ENCODE measurements around the gene NEUROD2. TPM values are rescaled to one million over a fixed set of nuclear protein-coding genes. Genes with fewer than 3 reads are reported as not detected.
"Not testable (repeated sequence)": the region's sequence is repeated elsewhere in the genome, so short reads cannot be mapped to it uniquely, and the experiment has no call there.

Gene NEUROD2
- total RNA-seq, 2 donors from 2014 or later, result not detected

GRCh38 chr17:39600288-39600996 lies 7.3 kb downstream of the NEUROD2 start:
- H3K4me1 Mint-ChIP-seq, result peaks cover 30% of the 10 kb centered on the region
- peaks cover 8% of the 10 kb centered on the region for H3K36me3 Mint-ChIP-seq (ENCODE audit: low read depth)
- ATAC-seq, result no peak
- no peak for DNase-seq
- H3K9me3 ChIP-seq (ENCODE audit: control insufficient read depth, low read length, poor library complexity, severe bottlenecking), result no peaks in the 10 kb centered on the region
- H3K27ac Mint-ChIP-seq, result no peak overlapping the region
- no peak overlapping the region for H3K4me3 Mint-ChIP-seq
- H3K27me3 Mint-ChIP-seq, result peaks cover 70% of the 10 kb centered on the region

- ATAC-seq (no peak), DNase-seq (no peak)
- Mint-ChIP-seq H3K4me3 (no peak overlapping the region), H3K27ac (no peak overlapping the region), H3K4me1 (peaks cover 26% of the 10 kb centered on the region), H3K27me3 (peaks cover 77% of the 10 kb centered on the region), H3K36me3 (ENCODE audit: low read depth) (peaks cover 12% of the 10 kb centered on the region)
- H3K9me3 ChIP-seq (ENCODE audit: control insufficient read depth, low read length, poor library complexity, severe bottlenecking), result no peaks in the 10 kb centered on the region
These were observed 8.0 kb downstream of the NEUROD2 start for GRCh38 chr17:39599665-39600231.

GRCh38 chr17:39599004-39599664 lies 8.6 kb downstream of the NEUROD2 start:
- Mint-ChIP-seq H3K27ac (no peak overlapping the region), H3K27me3 (peaks cover 81% of the 10 kb centered on the region), H3K4me3 (no peak overlapping the region), H3K4me1 (peaks cover 26% of the 10 kb centered on the region), H3K36me3 (ENCODE audit: low read depth) (peaks cover 12% of the 10 kb centered on the region)
- no peak for DNase-seq
- no peaks in the 10 kb centered on the region for H3K9me3 ChIP-seq (ENCODE audit: control insufficient read depth, low read length, poor library complexity, severe bottlenecking)
- no peak for ATAC-seq

GRCh38 chr17:39598630-39599003 lies 9.1 kb downstream of the NEUROD2 start:
- H3K9me3 ChIP-seq (ENCODE audit: control insufficient read depth, low read length, poor library complexity, severe bottlenecking), result no peaks in the 10 kb centered on the region
- no peak for DNase-seq

GRCh38 chr17:39598047-39598481 lies 9.7 kb downstream of the NEUROD2 start:
- H3K27me3 Mint-ChIP-seq, result peaks cover 73% of the 10 kb centered on the region
- ATAC-seq (no peak), DNase-seq (no peak)
- H3K27ac Mint-ChIP-seq, result no peak overlapping the region
- no peaks in the 10 kb centered on the region for H3K9me3 ChIP-seq (ENCODE audit: control insufficient read depth, low read length, poor library complexity, severe bottlenecking)
- H3K4me3 Mint-ChIP-seq, result no peak overlapping the region
- H3K36me3 Mint-ChIP-seq (ENCODE audit: low read depth), result peaks cover 11% of the 10 kb centered on the region
- H3K4me1 Mint-ChIP-seq, result peaks cover 20% of the 10 kb centered on the region

More at GRCh38 chr17:39598630-39599003, 9.1 kb downstream of the NEUROD2 start:
- Mint-ChIP-seq H3K4me3 (no peak overlapping the region), H3K27ac (no peak overlapping the region), H3K4me1 (peaks cover 24% of the 10 kb centered on the region), H3K36me3 (ENCODE audit: low read depth) (peaks cover 12% of the 10 kb centered on the region), H3K27me3 (peaks cover 78% of the 10 kb centered on the region)
- ATAC-seq, result no peak

- no peak for DNase-seq
- Mint-ChIP-seq H3K27ac (no peak overlapping the region), H3K27me3 (peaks cover 67% of the 10 kb centered on the region), H3K4me1 (peaks cover 20% of the 10 kb centered on the region), H3K36me3 (ENCODE audit: low read depth) (peaks cover 12% of the 10 kb centered on the region), H3K4me3 (no peak overlapping the region)
- H3K9me3 ChIP-seq (ENCODE audit: control insufficient read depth, low read length, poor library complexity, severe bottlenecking), result no peaks in the 10 kb centered on the region
- ATAC-seq, result no peak
These were observed 10.2 kb downstream of the NEUROD2 start for GRCh38 chr17:39597372-39598046.

- Mint-ChIP-seq H3K4me1 (peaks cover 20% of the 10 kb centered on the region), H3K4me3 (no peak overlapping the region), H3K27me3 (peaks cover 65% of the 10 kb centered on the region), H3K36me3 (ENCODE audit: low read depth) (peaks cover 12% of the 10 kb centered on the region), H3K27ac (no peak overlapping the region)
- no peaks in the 10 kb centered on the region for H3K9me3 ChIP-seq (ENCODE audit: control insufficient read depth, low read length, poor library complexity, severe bottlenecking)
- ATAC-seq (no peak), DNase-seq (no peak)
These were observed 11.0 kb downstream of the NEUROD2 start for GRCh38 chr17:39596543-39597267.

GRCh38 chr17:39595928-39596510 lies 11.7 kb downstream of the NEUROD2 start:
- Mint-ChIP-seq H3K4me3 (no peak overlapping the region), H3K4me1 (peaks cover 17% of the 10 kb centered on the region), H3K36me3 (ENCODE audit: low read depth) (peaks cover 9% of the 10 kb centered on the region), H3K27ac (no peak overlapping the region), H3K27me3 (peaks cover 63% of the 10 kb centered on the region)
- DNase-seq, result no peak
- no peak for ATAC-seq
- H3K9me3 ChIP-seq (ENCODE audit: control insufficient read depth, low read length, poor library complexity, severe bottlenecking), result no peaks in the 10 kb centered on the region

- no peaks in the 10 kb centered on the region for H3K9me3 ChIP-seq (ENCODE audit: control insufficient read depth, low read length, poor library complexity, severe bottlenecking)
- ATAC-seq (no peak), DNase-seq (no peak)
- peaks cover 55% of the 10 kb centered on the region for H3K27me3 Mint-ChIP-seq
- H3K27ac Mint-ChIP-seq, result no peak overlapping the region
- no peak overlapping the region for H3K4me3 Mint-ChIP-seq
- peaks cover 16% of the 10 kb centered on the region for H3K4me1 Mint-ChIP-seq
- H3K36me3 Mint-ChIP-seq (ENCODE audit: low read depth), result peaks cover 9% of the 10 kb centered on the region
These were observed 12.4 kb downstream of the NEUROD2 start for GRCh38 chr17:39595294-39595693.

- H3K27ac Mint-ChIP-seq, result no peak overlapping the region
- H3K4me1 Mint-ChIP-seq, result peaks cover 11% of the 10 kb centered on the region
- peaks cover 11% of the 10 kb centered on the region for H3K36me3 Mint-ChIP-seq (ENCODE audit: low read depth)
- ATAC-seq (no peak), DNase-seq (no peak)
- H3K27me3 Mint-ChIP-seq, result peaks cover 54% of the 10 kb centered on the region
- H3K4me3 Mint-ChIP-seq, result no peak overlapping the region
- no peaks in the 10 kb centered on the region for H3K9me3 ChIP-seq (ENCODE audit: control insufficient read depth, low read length, poor library complexity, severe bottlenecking)
These were observed 14.3 kb downstream of the NEUROD2 start for GRCh38 chr17:39593371-39593770.

- H3K4me1 Mint-ChIP-seq, result peaks cover 7% of the 10 kb centered on the region
- peaks cover 48% of the 10 kb centered on the region for H3K27me3 Mint-ChIP-seq
- no peak overlapping the region for H3K27ac Mint-ChIP-seq
- no peaks in the 10 kb centered on the region for H3K9me3 ChIP-seq (ENCODE audit: control insufficient read depth, low read length, poor library complexity, severe bottlenecking)
- no peak overlapping the region for H3K4me3 Mint-ChIP-seq
- no peak for ATAC-seq
- peaks cover 11% of the 10 kb centered on the region for H3K36me3 Mint-ChIP-seq (ENCODE audit: low read depth)
- no peak for DNase-seq
These were observed 15.5 kb downstream of the NEUROD2 start for GRCh38 chr17:39591958-39592954.

- not testable (repeated sequence) for H3K27ac Mint-ChIP-seq; H3K4me1 Mint-ChIP-seq; H3K9me3 ChIP-seq (ENCODE audit: control insufficient read depth, low read length, poor library complexity, severe bottlenecking); DNase-seq; ATAC-seq; H3K4me3 Mint-ChIP-seq
- Mint-ChIP-seq H3K27me3 (peaks cover 36% of the 10 kb centered on the region), H3K36me3 (ENCODE audit: low read depth) (peaks cover 10% of the 10 kb centered on the region)
These were observed 17.5 kb downstream of the NEUROD2 start for GRCh38 chr17:39590180-39590579.
